Measurements from ENCODE around the gene TAC4. TPM values are rescaled to one million over a fixed set of nuclear protein-coding genes. Genes with fewer than 3 reads are reported as not detected.

Gene TAC4
- total RNA-seq, 1 donor from 2014 or later: not detected

- Mint-ChIP-seq H3K4me3 (ENCODE audit: unreplicated experiment) (peak overlapping the region; percentile 96), H3K4me1 (ENCODE audit: unreplicated experiment) (peaks cover 26% of the 10 kb centered on the region), H3K36me3 (ENCODE audit: low read depth, unreplicated experiment) (peaks cover 4% of the 10 kb centered on the region), H3K27me3 (ENCODE audit: unreplicated experiment) (peaks cover 2% of the 10 kb centered on the region), H3K27ac (ENCODE audit: unreplicated experiment) (peak overlapping the region; percentile 19), H3K9me3 (ENCODE audit: unreplicated experiment) (no peaks in the 10 kb centered on the region)
- DNase-seq (ENCODE audit: low spot score): no peak
- TF ChIP-seq CTCF (IDR thresholded peaks at IDR 0.05; ENCODE audit: unreplicated experiment): no peak
Measured at GRCh38 chr17:49789243-49789578, 58.7 kb downstream of the TAC4 start.

GRCh38 chr17:49788478-49789242, 59.2 kb downstream of the TAC4 start, which contains the start of gene KAT7:
Gene KAT7 (plus strand): TSS chr17:49788681. CDS start chr17:49788835, 154 bp downstream.
- peaks cover 4% of the 10 kb centered on the region for H3K36me3 Mint-ChIP-seq (ENCODE audit: low read depth, unreplicated experiment)
- H3K27ac Mint-ChIP-seq (ENCODE audit: unreplicated experiment): peak within 1 kb of the TSS; percentile 99
- H3K9me3 Mint-ChIP-seq (ENCODE audit: unreplicated experiment): no peaks in the 10 kb centered on the region
- peaks cover 2% of the 10 kb centered on the region for H3K27me3 Mint-ChIP-seq (ENCODE audit: unreplicated experiment)
- peaks cover 26% of the 10 kb centered on the region for H3K4me1 Mint-ChIP-seq (ENCODE audit: unreplicated experiment)
- peak within 1 kb of the TSS; percentile 96 for H3K4me3 Mint-ChIP-seq (ENCODE audit: unreplicated experiment)
- TF ChIP-seq CTCF (IDR thresholded peaks at IDR 0.05; ENCODE audit: unreplicated experiment): no peak
- peak; percentile 97 for DNase-seq (ENCODE audit: low spot score)

Other genes with a start within 250 kb of the TAC4 start
- 55.6 TPM for gene SPOP, start 170.0 kb downstream of the TAC4 start, total RNA-seq (ENCODE audit: unreplicated experiment)
- gene SLC35B1, start 140.1 kb downstream of the TAC4 start, total RNA-seq (ENCODE audit: unreplicated experiment): 84.3 TPM
- 9.2 TPM for gene FAM117A, start 83.9 kb downstream of the TAC4 start, total RNA-seq (ENCODE audit: unreplicated experiment)
- gene KAT7, start 59.4 kb downstream of the TAC4 start, total RNA-seq (ENCODE audit: unreplicated experiment): 307 TPM
- 0.36 TPM for gene DLX4, start 121.1 kb upstream of the TAC4 start, total RNA-seq (ENCODE audit: unreplicated experiment)
- gene DLX3, start 147.2 kb upstream of the TAC4 start, total RNA-seq (ENCODE audit: unreplicated experiment): 0.13 TPM
- 5.0 TPM for gene ITGA3, start 208.0 kb upstream of the TAC4 start, total RNA-seq (ENCODE audit: unreplicated experiment)
- 37.1 TPM for gene PDK2, start 247.3 kb upstream of the TAC4 start, total RNA-seq (ENCODE audit: unreplicated experiment)